GM18526 (cell line): ENCODE data around the gene SNAP47.

ENCODE experiments used
- POLR2A ChIP-seq: IDR thresholded peaks from 3 replicates; pipeline ENCODE4 v1.6.1; 2011; ENCODE audit not compliant: insufficient read length; ENCODE audit errors: extremely low read depth

The SNAP47 gene

DNA sequence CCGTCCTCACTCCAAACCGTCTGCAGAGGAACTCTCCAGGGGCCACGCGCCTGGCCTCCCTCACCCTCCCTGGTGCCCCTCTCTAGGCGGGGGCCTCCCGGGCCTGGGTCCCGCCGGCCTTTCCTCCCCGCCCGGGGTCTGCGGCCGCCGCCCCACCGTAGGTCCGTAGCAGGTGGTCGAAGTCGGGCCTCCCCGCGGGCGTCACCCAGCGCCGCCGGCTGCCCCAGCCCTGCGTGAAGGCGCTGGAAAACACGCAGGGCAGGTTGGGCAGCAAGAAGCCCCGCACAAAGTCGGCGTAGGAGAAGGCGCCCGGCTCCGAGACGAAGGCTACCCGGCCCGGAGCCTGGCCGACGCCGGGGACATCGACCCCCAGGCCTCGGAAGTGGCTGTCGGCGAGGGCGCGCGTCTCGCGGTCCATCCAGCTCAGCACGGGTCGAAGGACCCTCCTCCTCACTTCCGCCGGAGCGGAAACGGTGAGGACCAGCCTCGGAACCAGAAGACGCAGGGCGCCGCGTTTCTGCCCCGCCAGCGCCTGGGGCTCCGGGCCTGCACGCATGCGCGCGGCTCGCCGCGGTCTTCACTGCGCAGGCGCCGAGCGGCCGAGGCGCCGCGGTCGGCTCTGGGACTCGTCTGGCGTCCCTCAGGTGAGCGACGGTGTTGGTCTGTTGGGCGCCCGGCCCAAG lies at the start of gene SNAP47, which contains the start of gene JMJD4:
Gene SNAP47, plus strand, starts transcription at position 580 of the 683 bp plus-strand sequence. CDS start 12,302 bp downstream, outside the sequence.
Gene JMJD4, minus strand, starts transcription at position 447 of the 683 bp plus-strand sequence. Its CDS starts 29 bp downstream, at position 418.
- peak; percentile 89 for TF ChIP-seq POLR2A

- no peak for TF ChIP-seq POLR2A
Measured at GRCh38 chr1:227685807-227686206, 49.4 kb upstream of the SNAP47 start.

GRCh38 chr1:227697321-227697864 lies 37.8 kb upstream of the SNAP47 start:
- no peak for TF ChIP-seq POLR2A

GRCh38 chr1:227707846-227708245 lies 27.4 kb upstream of the SNAP47 start:
- TF ChIP-seq POLR2A, result no peak

- TF ChIP-seq POLR2A, result no peak
Measured at GRCh38 chr1:227709451-227709850, 25.8 kb upstream of the SNAP47 start.

DNA sequence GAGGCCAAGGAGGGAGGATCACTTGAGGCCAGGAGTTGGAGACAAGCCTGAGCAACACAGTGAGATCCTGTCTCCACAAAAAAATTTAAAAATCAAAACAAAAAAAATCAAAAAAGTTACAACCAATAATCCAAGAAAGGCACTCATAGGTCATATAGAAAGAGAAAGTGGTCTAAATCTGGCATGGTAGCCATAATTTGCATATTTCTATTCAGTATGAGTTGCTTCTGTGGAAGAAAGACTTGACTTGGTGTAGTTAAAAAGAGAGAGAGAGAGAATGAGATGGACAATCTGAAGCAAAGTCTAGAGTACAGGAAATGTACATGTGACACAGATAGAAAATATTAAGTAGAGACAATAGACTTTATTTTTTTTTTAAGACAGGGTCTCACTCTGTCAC lies 22.6 kb upstream of the SNAP47 start:
- TF ChIP-seq POLR2A, result no peak

DNA sequence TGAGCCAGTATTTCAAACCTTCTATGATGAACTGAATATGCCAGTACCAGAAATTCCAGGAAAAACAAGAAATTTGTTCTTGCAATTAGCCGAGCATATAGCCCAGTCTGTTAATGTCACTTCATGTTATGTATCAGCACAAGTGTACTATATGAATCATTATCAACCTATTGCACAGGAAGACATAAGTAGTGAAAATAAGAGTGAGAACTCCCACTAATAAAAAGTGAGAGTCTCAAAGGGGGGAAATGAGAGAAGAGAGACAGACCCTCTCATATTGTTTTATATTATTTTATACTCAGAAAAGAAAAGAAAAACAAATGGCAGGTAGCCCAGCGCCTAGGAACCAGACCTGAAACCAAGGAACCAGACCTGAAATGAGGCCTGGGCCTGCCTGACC lies 16.3 kb upstream of the SNAP47 start:
- TF ChIP-seq POLR2A, result no peak

GRCh38 chr1:227723474-227723873 lies 11.8 kb upstream of the SNAP47 start:
- TF ChIP-seq POLR2A, result no peak

DNA sequence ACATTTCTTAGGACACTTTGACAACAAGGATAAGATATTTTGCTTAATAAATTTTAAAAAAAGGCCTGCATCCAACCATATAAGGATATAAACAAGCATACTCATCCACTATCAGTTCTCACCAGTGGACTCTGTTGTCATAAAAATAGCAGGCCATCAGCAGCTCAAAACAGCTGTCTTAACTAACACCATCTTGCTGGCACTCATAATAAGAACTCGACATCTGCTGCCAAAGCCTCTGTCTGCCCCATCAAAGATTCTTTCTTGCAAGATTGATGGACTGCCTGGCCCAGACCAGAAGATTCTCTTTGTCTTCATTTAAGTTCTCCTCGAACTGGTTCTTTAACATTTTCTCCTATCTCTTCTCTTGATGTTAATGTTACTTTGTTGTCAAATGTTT lies 10.2 kb upstream of the SNAP47 start:
- TF ChIP-seq POLR2A, result no peak

GRCh38 chr1:227726318-227726717 lies 8.9 kb upstream of the SNAP47 start:
- TF ChIP-seq POLR2A, result no peak

GRCh38 chr1:227726924-227727599 lies 8.2 kb upstream of the SNAP47 start:
- TF ChIP-seq POLR2A, result no peak

GRCh38 chr1:227728059-227728891 lies 7.0 kb upstream of the SNAP47 start:
- TF ChIP-seq POLR2A, result peak; percentile 46

GRCh38 chr1:227728892-227729143 lies 6.4 kb upstream of the SNAP47 start:
- no peak for TF ChIP-seq POLR2A

- no peak for TF ChIP-seq POLR2A
Measured at GRCh38 chr1:227729144-227729880, 5.9 kb upstream of the SNAP47 start.
